HepG2 (cell line): ENCODE data around the gene RBCK1. TPM values are rescaled to one million over a fixed set of nuclear protein-coding genes. Genes with fewer than 3 reads are reported as not detected.
A peak's percentile ranks its signal among the peaks of the same experiment; 100 is the strongest.

Source experiments
- HOMEZ ChIP-seq: IDR thresholded peaks from 2 replicates; pipeline ENCODE4 v1.6.1; 2016; ENCODE audit warnings: low read depth
- IRX3 ChIP-seq: sonication (generic); formaldehyde crosslinking; IDR thresholded peaks from 2 replicates; pipeline ENCODE4 v1.8.1; 2023; ENCODE audit warnings: mild to moderate bottlenecking, low read depth, missing genetic modification reagents, borderline replicate concordance
- MEF2D ChIP-seq: sonication (generic); formaldehyde crosslinking; IDR thresholded peaks from 2 replicates; pipeline ENCODE4 v1.5.1; 2020; ENCODE audit warnings: mild to moderate bottlenecking, missing genetic modification reagents
- PBX3 ChIP-seq: sonication (generic); formaldehyde crosslinking; IDR thresholded peaks from 2 replicates; pipeline ENCODE4 v1.8.1; 2023; ENCODE audit warnings: missing genetic modification reagents, inconsistent platforms, borderline replicate concordance
- POLR2G ChIP-seq: fragments of 200-400 bp; formaldehyde crosslinking; IDR thresholded peaks from 2 replicates; pipeline ENCODE4 v1.6.1; 2018; ENCODE audit warnings: mild to moderate bottlenecking, low read depth, low read length, moderate library complexity
- SP2 ChIP-seq: sonication (generic); formaldehyde crosslinking; IDR thresholded peaks from 2 replicates; pipeline ENCODE4 v1.5.1; 2020; ENCODE audit warnings: mild to moderate bottlenecking, missing genetic modification reagents
- SP5 ChIP-seq: IDR thresholded peaks from 2 replicates; pipeline ENCODE4 v1.6.1; 2016; ENCODE audit warnings: low read depth, borderline replicate concordance
- YY1 ChIP-seq: IDR thresholded peaks from 2 replicates; pipeline ENCODE4 v1.6.1; 2011; ENCODE audit warnings: low read length, low read depth, moderate library complexity, mild to moderate bottlenecking; ENCODE audit not compliant: insufficient read depth, insufficient replicate concordance
- ZBTB38 ChIP-seq: sonication (generic); formaldehyde crosslinking; IDR thresholded peaks from 2 replicates; pipeline ENCODE4 v1.5.1; 2020; ENCODE audit warnings: mild to moderate bottlenecking, missing genetic modification reagents
- ZNF296 ChIP-seq: sonication (generic); formaldehyde crosslinking; conservative IDR thresholded peaks from 2 replicates; pipeline ENCODE4 v1.5.0; 2020; ENCODE audit warnings: mild to moderate bottlenecking, missing genetic modification reagents
- ZNF557 ChIP-seq: sonication (generic); formaldehyde crosslinking; IDR thresholded peaks from 2 replicates; pipeline ENCODE4 v1.4.0; 2020; ENCODE audit warnings: missing genetic modification reagents
- ZNF562 ChIP-seq: sonication (generic); formaldehyde crosslinking; IDR thresholded peaks from 2 replicates; pipeline ENCODE4 v1.8.0; 2022; ENCODE audit warnings: missing genetic modification reagents, borderline replicate concordance
- ZNF598 ChIP-seq: sonication (generic); formaldehyde crosslinking; IDR thresholded peaks from 2 replicates; pipeline ENCODE4 v1.5.1; 2020; ENCODE audit warnings: mild to moderate bottlenecking, missing genetic modification reagents, borderline replicate concordance
- polyA plus RNA-seq, 8 experiments: library from polyadenylated mRNA; depleted of rRNA in 3 of 8; stranded (reverse) in 7 of 8; unstranded in 1 of 8; fragments of >200 nt; fragmentation: Illumina TruSeq in 4 of 8; extraction: Trizol in 4 of 8; gene quantifications; 2 replicates each; pipeline versions ENCODE4 v1.2.1 to v1.2.3, GENCODE V29; 2011 to 2016; ENCODE audit warnings: low read depth in 4 of 8, missing spikeins in 1 of 8, mixed read lengths in 1 of 8; ENCODE audit not compliant: insufficient read depth in 1 of 8
- total RNA-seq, 5 experiments: library from RNA; depleted of rRNA; stranded (reverse); fragments of >200 nt; fragmentation: Illumina TruSeq; extraction: Trizol; gene quantifications; 2 replicates each; pipeline ENCODE4 v1.2.3, GENCODE V29; 2016; ENCODE audit warnings: low read depth in 1 of 5
- TF ChIP-seq, protein P1 (sequence below): sonication (generic); formaldehyde crosslinking; IDR thresholded peaks from 2 replicates; pipeline ENCODE4 v1.4.0; 2020; ENCODE audit warnings: missing genetic modification reagents
- TF ChIP-seq, protein P2 (sequence below): sonication (generic); formaldehyde crosslinking; IDR thresholded peaks from 2 replicates; pipeline ENCODE4 v1.5.0; 2020; ENCODE audit warnings: mild to moderate bottlenecking, missing genetic modification reagents, borderline replicate concordance
- TF ChIP-seq, protein P3 (sequence below): IDR thresholded peaks from 2 replicates; pipeline ENCODE4 v1.6.1; 2016; ENCODE audit warnings: low read depth, control low read depth

RBCK1 gene
- total and polyA plus RNA-seq, 2 of the 13 experiments (the other 11 are each of a cell fraction or from before 2014, with no cell fraction given): 149 to 215 TPM

- TF ChIP-seq POLR2G (peak; percentile 1), ZBTB38 (CRISPR knock-in tag) (no peak), SP2 (CRISPR knock-in tag) (0 out of 2 replicates have a peak, but pooled peaks have one; percentile 23), ZNF598 (CRISPR knock-in tag) (peak; percentile 78; the same call in 1 of the 2 replicates), ZNF562 (CRISPR knock-in tag) (no peak), PBX3 (0 out of 2 replicates have a peak, but pooled peaks have one; percentile 60), SP5 (CRISPR knock-in tag) (no peak), ZNF296 (CRISPR knock-in tag) (0 out of 2 replicates have a peak, but pooled peaks have one; percentile 8), YY1 (peak; percentile 36), MEF2D (CRISPR knock-in tag) (peak; percentile 10; the same call in 1 of the 2 replicates), IRX3 (CRISPR knock-in tag) (peak; percentile 53; the same call in 1 of the 2 replicates), ZNF557 (0 out of 2 replicates have a peak, but pooled peaks have one; percentile 78), HOMEZ (CRISPR knock-in tag) (no peak; the same call in 1 of the 2 replicates)
- TF ChIP-seq, protein P1, sequence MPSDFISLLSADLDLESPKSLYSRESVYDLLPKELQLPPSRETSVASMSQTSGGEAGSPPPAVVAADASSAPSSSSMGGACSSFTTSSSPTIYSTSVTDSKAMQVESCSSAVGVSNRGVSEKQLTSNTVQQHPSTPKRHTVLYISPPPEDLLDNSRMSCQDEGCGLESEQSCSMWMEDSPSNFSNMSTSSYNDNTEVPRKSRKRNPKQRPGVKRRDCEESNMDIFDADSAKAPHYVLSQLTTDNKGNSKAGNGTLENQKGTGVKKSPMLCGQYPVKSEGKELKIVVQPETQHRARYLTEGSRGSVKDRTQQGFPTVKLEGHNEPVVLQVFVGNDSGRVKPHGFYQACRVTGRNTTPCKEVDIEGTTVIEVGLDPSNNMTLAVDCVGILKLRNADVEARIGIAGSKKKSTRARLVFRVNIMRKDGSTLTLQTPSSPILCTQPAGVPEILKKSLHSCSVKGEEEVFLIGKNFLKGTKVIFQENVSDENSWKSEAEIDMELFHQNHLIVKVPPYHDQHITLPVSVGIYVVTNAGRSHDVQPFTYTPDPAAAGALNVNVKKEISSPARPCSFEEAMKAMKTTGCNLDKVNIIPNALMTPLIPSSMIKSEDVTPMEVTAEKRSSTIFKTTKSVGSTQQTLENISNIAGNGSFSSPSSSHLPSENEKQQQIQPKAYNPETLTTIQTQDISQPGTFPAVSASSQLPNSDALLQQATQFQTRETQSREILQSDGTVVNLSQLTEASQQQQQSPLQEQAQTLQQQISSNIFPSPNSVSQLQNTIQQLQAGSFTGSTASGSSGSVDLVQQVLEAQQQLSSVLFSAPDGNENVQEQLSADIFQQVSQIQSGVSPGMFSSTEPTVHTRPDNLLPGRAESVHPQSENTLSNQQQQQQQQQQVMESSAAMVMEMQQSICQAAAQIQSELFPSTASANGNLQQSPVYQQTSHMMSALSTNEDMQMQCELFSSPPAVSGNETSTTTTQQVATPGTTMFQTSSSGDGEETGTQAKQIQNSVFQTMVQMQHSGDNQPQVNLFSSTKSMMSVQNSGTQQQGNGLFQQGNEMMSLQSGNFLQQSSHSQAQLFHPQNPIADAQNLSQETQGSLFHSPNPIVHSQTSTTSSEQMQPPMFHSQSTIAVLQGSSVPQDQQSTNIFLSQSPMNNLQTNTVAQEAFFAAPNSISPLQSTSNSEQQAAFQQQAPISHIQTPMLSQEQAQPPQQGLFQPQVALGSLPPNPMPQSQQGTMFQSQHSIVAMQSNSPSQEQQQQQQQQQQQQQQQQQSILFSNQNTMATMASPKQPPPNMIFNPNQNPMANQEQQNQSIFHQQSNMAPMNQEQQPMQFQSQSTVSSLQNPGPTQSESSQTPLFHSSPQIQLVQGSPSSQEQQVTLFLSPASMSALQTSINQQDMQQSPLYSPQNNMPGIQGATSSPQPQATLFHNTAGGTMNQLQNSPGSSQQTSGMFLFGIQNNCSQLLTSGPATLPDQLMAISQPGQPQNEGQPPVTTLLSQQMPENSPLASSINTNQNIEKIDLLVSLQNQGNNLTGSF: no peak
- TF ChIP-seq, protein P2, sequence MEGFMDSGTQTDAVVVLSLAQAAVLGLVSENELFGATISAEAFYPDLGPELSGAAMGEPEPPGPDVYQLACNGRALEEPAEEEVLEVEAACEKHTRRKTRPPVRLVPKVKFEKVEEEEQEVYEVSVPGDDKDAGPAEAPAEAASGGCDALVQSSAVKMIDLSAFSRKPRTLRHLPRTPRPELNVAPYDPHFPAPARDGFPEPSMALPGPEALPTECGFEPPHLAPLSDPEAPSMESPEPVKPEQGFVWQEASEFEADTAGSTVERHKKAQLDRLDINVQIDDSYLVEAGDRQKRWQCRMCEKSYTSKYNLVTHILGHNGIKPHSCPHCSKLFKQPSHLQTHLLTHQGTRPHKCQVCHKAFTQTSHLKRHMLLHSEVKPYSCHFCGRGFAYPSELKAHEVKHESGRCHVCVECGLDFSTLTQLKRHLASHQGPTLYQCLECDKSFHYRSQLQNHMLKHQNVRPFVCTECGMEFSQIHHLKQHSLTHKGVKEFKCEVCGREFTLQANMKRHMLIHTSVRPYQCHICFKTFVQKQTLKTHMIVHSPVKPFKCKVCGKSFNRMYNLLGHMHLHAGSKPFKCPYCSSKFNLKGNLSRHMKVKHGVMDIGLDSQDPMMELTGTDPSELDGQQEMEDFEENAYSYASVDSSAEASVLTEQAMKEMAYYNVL (CRISPR knock-in tag): no peak; the same call in 1 of the 2 replicates
- TF ChIP-seq, protein P3, sequence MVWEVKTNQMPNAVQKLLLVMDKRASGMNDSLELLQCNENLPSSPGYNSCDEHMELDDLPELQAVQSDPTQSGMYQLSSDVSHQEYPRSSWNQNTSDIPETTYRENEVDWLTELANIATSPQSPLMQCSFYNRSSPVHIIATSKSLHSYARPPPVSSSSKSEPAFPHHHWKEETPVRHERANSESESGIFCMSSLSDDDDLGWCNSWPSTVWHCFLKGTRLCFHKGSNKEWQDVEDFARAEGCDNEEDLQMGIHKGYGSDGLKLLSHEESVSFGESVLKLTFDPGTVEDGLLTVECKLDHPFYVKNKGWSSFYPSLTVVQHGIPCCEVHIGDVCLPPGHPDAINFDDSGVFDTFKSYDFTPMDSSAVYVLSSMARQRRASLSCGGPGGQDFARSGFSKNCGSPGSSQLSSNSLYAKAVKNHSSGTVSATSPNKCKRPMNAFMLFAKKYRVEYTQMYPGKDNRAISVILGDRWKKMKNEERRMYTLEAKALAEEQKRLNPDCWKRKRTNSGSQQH: 0 out of 2 replicates have a peak, but pooled peaks have one; percentile 59
Measured at GRCh38 chr20:408843-409696, 971 bp downstream of the RBCK1 start (continued).
